H9 (cell line): ENCODE measurements around the gene SP140. TPM values are rescaled to one million over a fixed set of nuclear protein-coding genes. Genes with fewer than 3 reads are reported as not detected.

ENCODE experiments used
- DNase-seq: peaks from one replicate; pipeline ENCODE4 v3.0.0-alpha.2; 2017
- H2AFZ ChIP-seq: one replicate; pipeline ENCODE4 v1.6.1; 2013; ENCODE audit warnings: mild to moderate bottlenecking, low read length, control low read depth, moderate library complexity
- H2AK5ac ChIP-seq: 2 replicates; pipeline ENCODE4 v1.6.1; 2013; ENCODE audit warnings: low read length, control low read depth, mixed read lengths; ENCODE audit not compliant: insufficient read length
- H2BK120ac ChIP-seq: one replicate; pipeline ENCODE4 v1.6.1; 2013; ENCODE audit warnings: low read depth, mild to moderate bottlenecking, low read length, control low read depth, inconsistent platforms; ENCODE audit not compliant: poor library complexity, severe bottlenecking
- H2BK12ac ChIP-seq: 2 replicates; pipeline ENCODE4 v1.6.1; 2013; ENCODE audit warnings: low read length, control low read depth, mixed read lengths, low read depth; ENCODE audit not compliant: insufficient read length
- H2BK15ac ChIP-seq: 2 replicates; pipeline ENCODE4 v1.6.1; 2013; ENCODE audit warnings: low read depth, low read length, control low read depth
- H2BK20ac ChIP-seq: one replicate; pipeline ENCODE4 v1.6.1; 2013; ENCODE audit warnings: low read depth, mild to moderate bottlenecking, low read length, control low read depth, inconsistent platforms; ENCODE audit not compliant: poor library complexity, severe bottlenecking
- H2BK5ac ChIP-seq: 2 replicates; pipeline ENCODE4 v1.6.1; 2013; ENCODE audit warnings: low read length, control low read depth, mixed read lengths; ENCODE audit not compliant: insufficient read length
- H3K14ac ChIP-seq: 2 replicates; pipeline ENCODE4 v1.6.1; 2013; ENCODE audit warnings: low read length, control low read depth; ENCODE audit not compliant: insufficient read depth
- H3K18ac ChIP-seq: 2 replicates; pipeline ENCODE4 v1.6.1; 2013; ENCODE audit warnings: low read depth, mild to moderate bottlenecking, mixed read lengths, low read length, control low read depth; ENCODE audit not compliant: insufficient read length
- H3K23ac ChIP-seq: 2 replicates; pipeline ENCODE4 v1.6.1; 2013; ENCODE audit warnings: low read length, control low read depth, mixed read lengths, low read depth; ENCODE audit not compliant: insufficient read length
- H3K23me2 ChIP-seq: 2 replicates; pipeline ENCODE4 v1.6.1; 2013; ENCODE audit warnings: low read depth, mild to moderate bottlenecking, mixed read lengths, low read length, control low read depth; ENCODE audit not compliant: insufficient read length, poor library complexity, severe bottlenecking
- H3K27ac ChIP-seq: 2 replicates; pipeline ENCODE4 v1.5.1; 2013; ENCODE audit warnings: low read length, control low read depth, mixed read lengths, low read depth; ENCODE audit not compliant: insufficient read length
- H3K27me3 ChIP-seq: 2 replicates; pipeline ENCODE4 v1.6.1; 2013; ENCODE audit warnings: low read length, control low read depth, inconsistent platforms; ENCODE audit not compliant: insufficient read depth
- H3K4ac ChIP-seq: 2 replicates; pipeline ENCODE4 v1.6.1; 2013; ENCODE audit warnings: low read depth, mild to moderate bottlenecking, control low read depth, inconsistent platforms, low read length, moderate library complexity
- H3K4me1 ChIP-seq: 2 replicates; pipeline ENCODE4 v1.6.1; 2013; ENCODE audit warnings: low read length, control low read depth, inconsistent platforms; ENCODE audit not compliant: insufficient read depth
- H3K4me2 ChIP-seq: 2 replicates; pipeline ENCODE4 v1.6.1; 2013; ENCODE audit warnings: low read length, control low read depth, mixed read lengths; ENCODE audit not compliant: insufficient read length, insufficient read depth
- H3K56ac ChIP-seq: 2 replicates; pipeline ENCODE4 v1.6.1; 2013; ENCODE audit warnings: low read depth, mild to moderate bottlenecking, mixed read lengths, low read length, control low read depth; ENCODE audit not compliant: insufficient read length
- H3K79me1 ChIP-seq: 2 replicates; pipeline ENCODE4 v1.6.1; 2013; ENCODE audit warnings: low read depth, mild to moderate bottlenecking, moderate library complexity, low read length, control low read depth, inconsistent platforms; ENCODE audit not compliant: insufficient read depth, poor library complexity, severe bottlenecking
- H3K79me2 ChIP-seq: 2 replicates; pipeline ENCODE4 v1.6.1; 2013; ENCODE audit warnings: low read length, control low read depth, inconsistent platforms; ENCODE audit not compliant: insufficient read depth
- H3K9ac ChIP-seq: 2 replicates; pipeline ENCODE4 v1.6.1; 2013; ENCODE audit warnings: low read length, control low read depth, mixed read lengths; ENCODE audit not compliant: insufficient read length; ENCODE audit errors: extremely low read depth
- H3K9me3 ChIP-seq: one replicate; pipeline ENCODE4 v1.6.1; 2013; ENCODE audit warnings: low read depth, low read length, inconsistent platforms; ENCODE audit not compliant: control insufficient read depth
- H3T11ph ChIP-seq: one replicate; pipeline ENCODE4 v1.6.1; 2013; ENCODE audit warnings: mild to moderate bottlenecking, low read length, control low read depth, inconsistent platforms
- H4K20me1 ChIP-seq: one replicate; pipeline ENCODE4 v1.6.1; 2013; ENCODE audit not compliant: control insufficient read depth, insufficient read length, insufficient read depth
- H4K5ac ChIP-seq: 2 replicates; pipeline ENCODE4 v1.6.1; 2013; ENCODE audit warnings: low read depth, mild to moderate bottlenecking, mixed read lengths, low read length, control low read depth; ENCODE audit not compliant: insufficient read length
- H4K8ac ChIP-seq: replicated peaks from 2 replicates; pipeline ENCODE4 v1.6.1; 2013; ENCODE audit warnings: low read length, control low read depth, mixed read lengths, low read depth; ENCODE audit not compliant: insufficient read length
- H4K91ac ChIP-seq: 2 replicates; pipeline ENCODE4 v1.6.1; 2013; ENCODE audit warnings: low read depth, mild to moderate bottlenecking, moderate library complexity, mixed read lengths, low read length, control low read depth; ENCODE audit not compliant: insufficient read length
- H3K27ac Mint-ChIP-seq, 3 experiments: 2 replicates in 2 of 3; 3 replicates in 1 of 3; pipeline ENCODE4 v1.8.0; 2020 to 2021; ENCODE audit warnings: mixed read lengths in 3 of 3, mild to moderate bottlenecking in 1 of 3, moderate library complexity in 1 of 3
- H3K27me3 Mint-ChIP-seq: 2 replicates; pipeline ENCODE4 v1.8.0; 2021; ENCODE audit warnings: low read depth, mild to moderate bottlenecking, moderate library complexity, mixed read lengths
- H3K36me3 Mint-ChIP-seq, 3 experiments: 2 replicates in 2 of 3; 3 replicates in 1 of 3; pipeline ENCODE4 v1.8.0; 2020 to 2021; ENCODE audit warnings: low read depth in 3 of 3, mixed read lengths in 3 of 3; ENCODE audit not compliant: insufficient read depth in 1 of 3
- H3K4me1 Mint-ChIP-seq, 2 experiments: 2 replicates each; pipeline ENCODE4 v1.8.0; 2020; ENCODE audit warnings: mixed read lengths in 2 of 2
- H3K4me3 Mint-ChIP-seq, 2 experiments: 2 replicates in 1 of 2; 3 replicates in 1 of 2; pipeline ENCODE4 v1.8.0; 2020 to 2021; ENCODE audit warnings: mild to moderate bottlenecking in 2 of 2, mixed read lengths in 2 of 2, moderate library complexity in 1 of 2
- H3K9me3 Mint-ChIP-seq, 2 experiments: 2 replicates in 1 of 2; 3 replicates in 1 of 2; pipeline ENCODE4 v1.8.0; 2020; ENCODE audit warnings: mild to moderate bottlenecking in 2 of 2, mixed read lengths in 2 of 2, moderate library complexity in 1 of 2
- CTCF ChIP-seq: fragments of 200-600 bp; sonication (generic); conservative IDR thresholded peaks from 3 replicates; pipeline ENCODE4 v1.8.0; 2021; ENCODE audit warnings: antibody characterized with exemption, mild to moderate bottlenecking
- WGBS: extraction: QIAGEN DNeasy Blood & Tissue Kit; methylation state at CpG from one replicate; pipeline ENCODE4 v1.1.7; 2013; ENCODE audit warnings: missing lambda C conversion rate, low lambda C conversion rate, mixed read lengths; ENCODE audit not compliant: insufficient read length; ENCODE audit errors: extremely low coverage; 5-methylcytosine and 5-hydroxymethylcytosine counted together
- total RNA-seq: library from RNA; stranded (reverse); gene quantifications from 2 replicates; pipeline ENCODE4 v1.2.1, GENCODE V29; 2021

The SP140 gene
- total RNA-seq, 1 experiment from 2014 or later = 0.31 TPM

GRCh38 chr2:230306474-230306873 lies 80.9 kb downstream of the SP140 start:
- Histone ChIP-seq H3T11ph (no peak overlapping the region), H3K9me3 (no peaks in the 10 kb centered on the region), H2AK5ac (no peak overlapping the region), H3K56ac (no peak overlapping the region), H4K20me1 (no peaks in the 10 kb centered on the region), H2BK120ac (no peak overlapping the region), H3K23me2 (no peaks in the 10 kb centered on the region), H3K4me1 (no peaks in the 10 kb centered on the region), H2BK5ac (no peak overlapping the region), H3K27me3 (no peaks in the 10 kb centered on the region), H3K23ac (no peak overlapping the region), H4K8ac (no peak overlapping the region), H2BK15ac (no peak overlapping the region), H3K14ac (no peak overlapping the region; the same call in 1 of the 2 replicates), H3K9ac (no peak overlapping the region), H4K91ac (no peak overlapping the region), H3K18ac (no peak overlapping the region), H2BK20ac (no peak overlapping the region), H2AFZ (no peak overlapping the region), H4K5ac (no peak overlapping the region), H3K4me2 (no peak overlapping the region), H3K27ac (no peak overlapping the region), H3K79me2 (no peaks in the 10 kb centered on the region), H2BK12ac (no peak overlapping the region), H3K79me1 (no peaks in the 10 kb centered on the region), H3K4ac (no peak overlapping the region)
- no CpG with 5 or more reads among the region's 2 CpGs for WGBS
- H3K4me1 Mint-ChIP-seq = peaks cover 1 to 2% of the 10 kb centered on the region in 2 experiments
- no peak overlapping the region; a peak in 1 of 7 replicates for H3K27ac Mint-ChIP-seq
- H3K27me3 Mint-ChIP-seq = no peaks in the 10 kb centered on the region; the same call in 1 of the 2 replicates
- H3K36me3 Mint-ChIP-seq = peaks cover 0 to 12% (median 4%) of the 10 kb centered on the region in 3 experiments; a peak in 3 of 7 replicates
- no peak for DNase-seq
- no peak overlapping the region for H3K4me3 Mint-ChIP-seq
- H3K9me3 Mint-ChIP-seq = peaks cover 21 to 24% of the 10 kb centered on the region in 2 experiments; a peak in 4 of 5 replicates
- TF ChIP-seq CTCF = no peak
